Measurements from ENCODE around the gene DGCR6L. TPM values are rescaled to one million over a fixed set of nuclear protein-coding genes. Genes with fewer than 3 reads are reported as not detected.
"Not testable (repeated sequence)": the region's sequence is repeated elsewhere in the genome, so short reads cannot be mapped to it uniquely, and the experiment has no call there.

The DGCR6L gene
- total RNA-seq, 2 donors from 2014 or later, result 29.2 to 31.7 TPM

GRCh38 chr22:20278726-20279490, 41.0 kb downstream of the DGCR6L start:
- not testable (repeated sequence) for ATAC-seq; H3K4me3 Mint-ChIP-seq; H3K27ac Mint-ChIP-seq; H3K36me3 Mint-ChIP-seq (ENCODE audit: low read depth); DNase-seq; H3K27me3 Mint-ChIP-seq; H3K9me3 ChIP-seq (ENCODE audit: control insufficient read depth, low read length, poor library complexity, severe bottlenecking); H3K4me1 Mint-ChIP-seq

DNA sequence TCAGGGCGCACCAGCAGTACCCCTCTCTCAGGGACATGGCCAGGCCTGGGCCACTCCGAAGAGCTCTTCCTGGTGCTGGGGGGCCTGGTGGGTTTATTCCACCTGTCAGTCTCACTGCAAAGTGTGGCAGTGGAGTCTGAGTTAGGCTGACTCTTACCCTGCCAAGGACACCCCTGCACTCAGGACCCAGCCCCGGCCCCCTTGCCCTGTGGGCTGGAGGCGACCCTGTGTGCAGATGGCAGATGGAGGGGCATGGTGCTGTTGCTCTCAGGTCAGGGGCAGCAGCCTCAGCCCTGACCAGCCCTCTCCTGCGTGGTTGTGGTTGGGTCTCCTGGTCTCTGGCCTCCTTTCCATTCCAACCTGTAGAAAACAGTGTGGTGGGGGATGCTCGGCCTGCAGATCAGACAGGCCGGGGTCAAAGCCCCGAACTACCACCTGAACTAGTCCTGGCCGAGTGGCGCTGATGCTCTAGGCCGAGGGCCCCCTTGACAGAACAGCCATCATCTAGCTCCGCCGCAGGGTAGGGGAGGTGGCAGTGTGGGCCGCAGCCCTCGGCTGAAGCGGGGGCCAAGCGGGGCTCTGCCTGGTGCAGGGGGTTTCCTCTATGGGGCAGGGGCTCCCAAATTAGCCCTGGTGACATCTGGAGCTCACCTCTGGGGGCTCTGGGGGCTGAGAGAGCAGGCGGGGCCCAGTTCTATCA, 41.8 kb downstream of the DGCR6L start:
- H3K27ac Mint-ChIP-seq; DNase-seq; H3K9me3 ChIP-seq (ENCODE audit: control insufficient read depth, low read length, poor library complexity, severe bottlenecking); H3K36me3 Mint-ChIP-seq (ENCODE audit: low read depth); H3K4me3 Mint-ChIP-seq; H3K4me1 Mint-ChIP-seq; ATAC-seq; H3K27me3 Mint-ChIP-seq: not testable (repeated sequence)

GRCh38 chr22:20276468-20276867, 43.4 kb downstream of the DGCR6L start:
- DNase-seq, result no peak
- Mint-ChIP-seq H3K4me1 (peaks cover 2% of the 10 kb centered on the region), H3K27ac (no peak overlapping the region), H3K4me3 (no peak overlapping the region), H3K27me3 (peaks cover 8% of the 10 kb centered on the region), H3K36me3 (ENCODE audit: low read depth) (no peaks in the 10 kb centered on the region)
- no peak for ATAC-seq
- no peaks in the 10 kb centered on the region for H3K9me3 ChIP-seq (ENCODE audit: control insufficient read depth, low read length, poor library complexity, severe bottlenecking)

GRCh38 chr22:20275836-20276235, 44.0 kb downstream of the DGCR6L start:
- Mint-ChIP-seq H3K36me3 (ENCODE audit: low read depth) (no peaks in the 10 kb centered on the region), H3K4me3 (no peak overlapping the region), H3K27ac (no peak overlapping the region), H3K4me1 (peaks cover 2% of the 10 kb centered on the region), H3K27me3 (peaks cover 8% of the 10 kb centered on the region)
- no peak for DNase-seq
- H3K9me3 ChIP-seq (ENCODE audit: control insufficient read depth, low read length, poor library complexity, severe bottlenecking), result no peaks in the 10 kb centered on the region
- ATAC-seq, result no peak

GRCh38 chr22:20275325-20275724, 44.5 kb downstream of the DGCR6L start:
- DNase-seq; ATAC-seq; H3K4me1 Mint-ChIP-seq; H3K36me3 Mint-ChIP-seq (ENCODE audit: low read depth); H3K27me3 Mint-ChIP-seq; H3K4me3 Mint-ChIP-seq; H3K9me3 ChIP-seq (ENCODE audit: control insufficient read depth, low read length, poor library complexity, severe bottlenecking); H3K27ac Mint-ChIP-seq: not testable (repeated sequence)

GRCh38 chr22:20274374-20274773, 45.5 kb downstream of the DGCR6L start:
- DNase-seq; H3K9me3 ChIP-seq (ENCODE audit: control insufficient read depth, low read length, poor library complexity, severe bottlenecking); H3K36me3 Mint-ChIP-seq (ENCODE audit: low read depth); H3K4me1 Mint-ChIP-seq; H3K27me3 Mint-ChIP-seq; H3K27ac Mint-ChIP-seq; H3K4me3 Mint-ChIP-seq; ATAC-seq: not testable (repeated sequence)

- no peaks in the 10 kb centered on the region for H3K36me3 Mint-ChIP-seq (ENCODE audit: low read depth)
- H3K27me3 Mint-ChIP-seq, result no peaks in the 10 kb centered on the region
- no peak overlapping the region for H3K27ac Mint-ChIP-seq
- DNase-seq (no peak), ATAC-seq (no peak)
- peaks cover under 1% of the 10 kb centered on the region for H3K4me1 Mint-ChIP-seq
- no peak overlapping the region for H3K4me3 Mint-ChIP-seq
- H3K9me3 ChIP-seq (ENCODE audit: control insufficient read depth, low read length, poor library complexity, severe bottlenecking), result no peaks in the 10 kb centered on the region
Measured at GRCh38 chr22:20273758-20274181, 46.1 kb downstream of the DGCR6L start.

DNA sequence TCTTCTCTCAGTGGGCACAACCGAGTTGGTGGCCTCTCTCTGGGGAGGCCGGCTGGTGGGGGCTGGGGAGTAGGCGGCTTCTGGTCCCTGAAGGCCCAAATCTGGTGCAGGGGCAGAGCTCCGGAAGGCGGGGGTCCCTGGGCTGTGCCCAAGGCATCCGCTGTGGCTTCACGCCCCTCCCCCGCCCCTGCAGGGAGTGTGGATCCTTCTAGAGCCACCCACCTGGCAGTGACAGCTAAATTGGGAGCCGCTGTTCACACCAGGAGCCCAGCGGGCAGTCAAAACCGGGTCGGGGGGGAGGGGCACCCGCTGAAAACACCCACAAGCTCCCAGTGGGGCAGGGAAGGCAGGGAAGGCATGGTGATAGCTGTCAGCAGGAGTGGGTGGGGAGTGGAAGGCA, 47.2 kb downstream of the DGCR6L start:
- Mint-ChIP-seq H3K27me3 (no peaks in the 10 kb centered on the region), H3K36me3 (ENCODE audit: low read depth) (no peaks in the 10 kb centered on the region), H3K4me1 (peaks cover 2% of the 10 kb centered on the region), H3K27ac (no peak overlapping the region), H3K4me3 (no peak overlapping the region)
- H3K9me3 ChIP-seq (ENCODE audit: control insufficient read depth, low read length, poor library complexity, severe bottlenecking), result no peaks in the 10 kb centered on the region
- DNase-seq, result no peak
- no peak for ATAC-seq

DNA sequence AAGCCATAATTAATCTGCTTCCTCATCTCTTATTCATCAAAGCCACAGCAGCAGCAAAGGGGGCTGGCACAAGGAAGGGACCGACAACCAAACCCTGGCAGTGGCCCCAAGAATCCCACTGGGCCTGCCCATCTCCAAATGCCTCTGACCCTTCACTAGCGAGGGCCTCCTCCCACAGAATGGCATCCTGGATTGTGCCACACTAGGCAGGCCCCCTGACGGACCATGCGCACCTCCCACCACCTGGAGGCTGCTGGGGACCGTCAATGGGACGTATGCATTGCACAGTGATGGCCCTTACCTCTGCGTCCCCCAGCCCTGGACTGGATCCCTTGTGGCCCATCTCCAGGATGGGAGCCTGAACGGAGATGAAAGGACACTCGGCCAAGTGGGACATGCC, 47.7 kb downstream of the DGCR6L start:
- H3K27ac Mint-ChIP-seq, result no peak overlapping the region
- peak overlapping the region; percentile 28 for H3K4me3 Mint-ChIP-seq
- DNase-seq (no peak), ATAC-seq (no peak)
- H3K9me3 ChIP-seq (ENCODE audit: control insufficient read depth, low read length, poor library complexity, severe bottlenecking), result no peaks in the 10 kb centered on the region
- H3K27me3 Mint-ChIP-seq, result no peaks in the 10 kb centered on the region
- H3K4me1 Mint-ChIP-seq, result peaks cover 2% of the 10 kb centered on the region
- H3K36me3 Mint-ChIP-seq (ENCODE audit: low read depth), result no peaks in the 10 kb centered on the region

DNA sequence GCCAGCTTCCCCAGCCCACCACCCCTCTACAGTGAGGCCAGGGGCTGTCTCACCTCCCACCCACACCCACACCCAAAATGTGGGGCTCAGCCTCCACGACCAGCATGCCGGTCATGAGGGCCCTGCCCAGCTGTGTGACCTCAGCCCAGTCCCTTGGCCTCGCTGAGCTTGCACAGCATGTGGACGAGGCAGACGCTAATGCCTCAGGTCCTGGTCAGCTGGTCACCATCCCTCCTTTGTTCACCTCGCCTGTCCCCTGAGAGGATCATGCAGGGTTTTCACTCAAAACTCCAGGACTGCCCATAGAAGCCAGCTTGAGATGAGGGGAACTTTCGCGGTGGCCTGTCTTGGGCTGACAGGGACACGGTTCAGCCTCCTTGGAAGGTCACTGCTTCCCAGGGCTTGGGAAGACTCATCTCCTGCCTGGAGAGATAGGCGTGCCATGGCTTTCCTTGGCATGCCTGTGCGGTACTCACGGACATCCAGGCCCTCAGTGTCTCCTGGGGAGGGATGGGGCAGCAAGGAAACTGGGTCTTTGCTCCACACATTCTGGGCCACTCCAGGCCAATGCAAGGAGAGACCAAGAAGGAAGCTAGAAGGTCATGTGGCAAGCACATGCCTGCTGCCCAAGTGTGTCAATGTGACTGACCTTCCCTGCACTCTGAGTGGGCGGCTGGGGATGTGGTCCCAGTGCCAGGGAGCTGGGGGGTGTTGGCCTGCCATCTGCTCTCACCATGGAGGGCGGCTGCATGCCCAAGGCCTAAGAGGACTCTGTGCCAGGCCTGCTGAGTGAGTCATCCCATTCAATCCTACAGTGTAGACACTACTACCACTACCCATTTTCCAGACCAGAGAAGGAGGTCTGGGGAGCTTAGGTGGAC, 48.5 kb downstream of the DGCR6L start:
- no peak for DNase-seq
- H3K9me3 ChIP-seq (ENCODE audit: control insufficient read depth, low read length, poor library complexity, severe bottlenecking), result no peaks in the 10 kb centered on the region
- Mint-ChIP-seq H3K27me3 (no peaks in the 10 kb centered on the region), H3K4me3 (no peak overlapping the region), H3K4me1 (peaks cover 4% of the 10 kb centered on the region), H3K36me3 (ENCODE audit: low read depth) (no peaks in the 10 kb centered on the region), H3K27ac (no peak overlapping the region)
- no peak for ATAC-seq

DNA sequence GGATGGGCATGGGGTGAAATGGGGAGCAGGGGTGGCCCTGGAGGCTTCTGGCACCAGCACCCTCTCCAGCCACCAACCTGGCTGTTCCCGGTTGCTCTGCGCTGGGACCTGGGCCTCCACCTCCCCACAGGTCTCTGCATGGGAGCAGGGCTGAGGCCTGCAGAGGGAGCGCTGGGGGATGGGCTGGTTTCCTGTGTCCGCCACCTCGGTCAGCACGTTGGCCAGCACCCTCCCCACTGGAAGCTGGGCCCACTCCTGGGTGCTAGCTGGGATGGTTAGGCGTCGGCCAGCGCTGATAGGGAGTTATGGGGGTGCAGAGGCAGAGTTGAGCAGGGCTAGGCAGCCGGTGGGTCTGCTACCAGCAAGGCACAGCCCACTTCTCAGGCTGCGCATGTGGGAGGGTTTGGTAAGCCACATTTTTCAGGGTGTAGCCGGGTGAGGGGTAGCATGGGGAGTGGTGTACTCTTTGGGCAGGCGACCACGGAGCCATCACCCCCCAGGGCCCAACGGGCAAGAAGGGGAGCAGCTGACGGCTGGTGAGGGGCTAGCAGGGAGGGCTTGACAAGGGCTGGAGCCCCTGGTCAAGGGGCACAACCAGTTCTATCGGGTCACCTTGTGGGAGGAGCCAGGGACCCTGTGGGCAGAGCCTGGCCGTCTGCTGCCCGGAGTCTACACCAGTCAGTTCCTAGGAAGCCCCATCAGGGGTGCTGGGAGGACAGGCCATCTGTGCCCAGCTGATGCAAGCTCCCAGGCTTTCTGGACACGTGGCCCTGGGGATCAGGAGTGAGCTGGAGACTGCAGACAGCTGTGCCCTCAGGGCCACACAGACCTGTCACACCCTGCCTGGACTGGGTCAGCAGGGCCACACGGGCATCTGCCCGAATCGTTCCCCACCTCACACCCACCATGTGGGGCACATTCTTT, 49.4 kb downstream of the DGCR6L start:
- ATAC-seq; H3K9me3 ChIP-seq (ENCODE audit: control insufficient read depth, low read length, poor library complexity, severe bottlenecking); DNase-seq; H3K4me1 Mint-ChIP-seq; H3K27ac Mint-ChIP-seq; H3K4me3 Mint-ChIP-seq; H3K27me3 Mint-ChIP-seq; H3K36me3 Mint-ChIP-seq (ENCODE audit: low read depth): not testable (repeated sequence)

DNA sequence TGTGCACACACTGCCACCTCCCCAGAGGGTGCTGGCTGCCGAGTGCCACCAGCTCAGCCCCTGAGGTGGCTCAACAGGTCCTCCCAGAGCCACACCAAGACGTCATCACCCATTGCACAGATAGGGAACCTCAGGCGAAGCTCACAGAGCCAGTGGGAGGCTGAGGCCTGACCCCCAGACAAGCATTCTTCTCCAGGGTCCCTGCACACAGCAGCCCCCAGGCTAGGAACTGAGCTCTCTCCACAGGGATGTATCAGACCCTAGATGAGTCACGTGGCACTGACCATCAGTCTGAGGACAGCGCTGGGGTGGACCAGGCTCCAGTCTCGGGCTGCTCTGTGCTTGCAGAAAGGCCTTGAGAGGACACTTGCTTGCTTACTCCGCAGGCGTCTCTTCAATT, 50.2 kb downstream of the DGCR6L start:
- H3K9me3 ChIP-seq (ENCODE audit: control insufficient read depth, low read length, poor library complexity, severe bottlenecking); ATAC-seq; H3K4me1 Mint-ChIP-seq; H3K27me3 Mint-ChIP-seq; H3K27ac Mint-ChIP-seq; H3K36me3 Mint-ChIP-seq (ENCODE audit: low read depth); DNase-seq: not testable (repeated sequence)
- H3K4me3 Mint-ChIP-seq, result peak overlapping the region; percentile 19
